Astrocyte of the spinal cord (primary cell): ENCODE results near the gene SEMA4G.

Experiments used
- DNase-seq: peaks from one replicate; pipeline ENCODE4 v3.0.0; 2011; ENCODE audit warnings: low read depth, low spot score
- H3K4me3 ChIP-seq: 2 replicates; pipeline ENCODE4 v1.5.1; 2011; ENCODE audit warnings: low read depth, mild to moderate bottlenecking, low read length, moderate library complexity
- in situ Hi-C: cut with HindIII; loops from 2 replicates; pipeline ENCODE4 v1.10.0; 2017; ENCODE audit warnings: low sequenced_read_pairs
- TF ChIP-seq, protein P1 (sequence below): IDR thresholded peaks from 2 replicates; pipeline ENCODE4 v1.5.1; 2012; ENCODE audit warnings: low read depth, mild to moderate bottlenecking, low read length, inconsistent platforms

Gene SEMA4G

DNA sequence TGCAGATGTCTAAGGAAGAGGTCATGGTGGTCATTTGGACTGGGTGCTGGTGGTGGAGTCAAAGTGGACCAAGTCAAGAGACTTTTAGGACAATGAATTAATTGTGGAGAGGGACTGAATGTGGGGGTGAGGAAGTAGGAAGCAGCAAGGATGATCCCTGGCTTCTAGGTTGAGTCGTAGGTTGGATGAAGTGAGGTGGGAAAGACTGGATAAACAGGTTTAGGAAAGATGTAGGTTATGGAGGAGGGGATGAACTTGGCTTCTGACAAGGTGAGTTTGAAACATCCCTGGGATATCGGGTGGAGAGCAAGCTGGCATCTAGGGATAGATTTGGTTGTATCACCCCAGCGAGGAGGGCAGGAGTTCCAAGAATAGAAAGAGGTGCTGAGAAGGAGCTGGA, 7.6 kb downstream of the SEMA4G start:
- TF ChIP-seq, protein P1, sequence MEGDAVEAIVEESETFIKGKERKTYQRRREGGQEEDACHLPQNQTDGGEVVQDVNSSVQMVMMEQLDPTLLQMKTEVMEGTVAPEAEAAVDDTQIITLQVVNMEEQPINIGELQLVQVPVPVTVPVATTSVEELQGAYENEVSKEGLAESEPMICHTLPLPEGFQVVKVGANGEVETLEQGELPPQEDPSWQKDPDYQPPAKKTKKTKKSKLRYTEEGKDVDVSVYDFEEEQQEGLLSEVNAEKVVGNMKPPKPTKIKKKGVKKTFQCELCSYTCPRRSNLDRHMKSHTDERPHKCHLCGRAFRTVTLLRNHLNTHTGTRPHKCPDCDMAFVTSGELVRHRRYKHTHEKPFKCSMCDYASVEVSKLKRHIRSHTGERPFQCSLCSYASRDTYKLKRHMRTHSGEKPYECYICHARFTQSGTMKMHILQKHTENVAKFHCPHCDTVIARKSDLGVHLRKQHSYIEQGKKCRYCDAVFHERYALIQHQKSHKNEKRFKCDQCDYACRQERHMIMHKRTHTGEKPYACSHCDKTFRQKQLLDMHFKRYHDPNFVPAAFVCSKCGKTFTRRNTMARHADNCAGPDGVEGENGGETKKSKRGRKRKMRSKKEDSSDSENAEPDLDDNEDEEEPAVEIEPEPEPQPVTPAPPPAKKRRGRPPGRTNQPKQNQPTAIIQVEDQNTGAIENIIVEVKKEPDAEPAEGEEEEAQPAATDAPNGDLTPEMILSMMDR, result no peak
- no peak for DNase-seq
- in situ Hi-C loops, result no loop called here
- no peak overlapping the region for H3K4me3 ChIP-seq

- in situ Hi-C loops, result no loop called here
These were observed 8.1 kb downstream of the SEMA4G start for GRCh38 chr10:100977436-100977835.

DNA sequence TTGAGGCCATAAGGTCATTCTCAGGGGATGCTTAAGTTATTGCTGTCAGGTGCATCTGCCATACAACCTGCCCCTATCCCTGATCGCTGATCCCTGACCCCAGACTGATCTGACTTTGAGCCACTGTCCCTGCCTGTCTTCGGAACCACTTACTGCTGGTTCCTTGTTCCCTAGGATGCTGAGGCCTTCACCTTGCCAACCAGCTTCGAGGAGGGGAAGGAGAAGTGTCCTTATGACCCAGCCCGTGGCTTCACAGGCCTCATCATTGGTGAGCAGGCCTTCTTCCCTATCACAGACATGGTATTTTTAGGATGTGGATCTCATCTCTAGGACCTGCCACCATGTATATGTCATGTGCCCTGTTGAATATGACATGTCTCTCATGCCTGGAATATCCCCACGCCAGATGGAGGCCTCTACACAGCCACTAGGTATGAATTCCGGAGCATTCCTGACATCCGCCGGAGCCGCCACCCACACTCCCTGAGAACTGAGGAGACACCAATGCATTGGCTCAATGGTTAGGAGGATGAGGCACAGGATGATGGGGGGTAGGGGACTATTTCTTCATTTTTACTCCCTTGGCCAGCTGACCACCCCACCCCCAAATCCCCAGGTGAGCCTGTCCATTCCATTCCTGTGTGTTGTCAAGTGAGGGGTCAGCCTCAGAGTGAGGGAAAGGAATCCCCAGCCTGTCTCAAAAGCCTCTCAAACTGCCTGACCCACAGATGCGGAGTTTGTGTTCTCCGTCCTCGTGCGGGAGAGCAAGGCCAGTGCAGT, 9.0 kb downstream of the SEMA4G start:
- no peak overlapping the region for H3K4me3 ChIP-seq
- no peak for DNase-seq
- TF ChIP-seq, protein P1, result no peak
- in situ Hi-C loops, result no loop called here

More at GRCh38 chr10:100977436-100977835, 8.1 kb downstream of the SEMA4G start:
- TF ChIP-seq, protein P1, result no peak
- no peak for DNase-seq
- no peak overlapping the region for H3K4me3 ChIP-seq

DNA sequence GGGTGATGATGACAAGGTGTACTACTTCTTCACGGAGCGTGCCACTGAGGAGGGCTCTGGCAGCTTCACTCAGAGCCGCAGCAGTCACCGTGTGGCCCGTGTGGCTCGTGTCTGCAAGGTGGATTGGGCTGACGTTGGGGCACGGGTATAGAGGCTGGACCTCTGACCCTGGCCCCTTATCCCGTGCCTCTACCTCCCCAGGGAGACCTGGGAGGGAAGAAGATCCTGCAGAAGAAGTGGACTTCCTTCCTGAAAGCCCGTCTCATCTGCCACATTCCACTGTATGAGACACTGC, 9.5 kb downstream of the SEMA4G start:
- TF ChIP-seq, protein P1, result no peak
- no peak for DNase-seq
- in situ Hi-C loops, result no loop called here
- H3K4me3 ChIP-seq, result no peak overlapping the region

- TF ChIP-seq, protein P1, result no peak
- no peak overlapping the region for H3K4me3 ChIP-seq
- DNase-seq, result no peak
- in situ Hi-C loops, result no loop called here
These were observed 10.5 kb downstream of the SEMA4G start for GRCh38 chr10:100979791-100980272.

- no peak overlapping the region for H3K4me3 ChIP-seq
- in situ Hi-C loops, result no loop called here
- DNase-seq, result no peak
- TF ChIP-seq, protein P1, result no peak
These were observed 11.0 kb downstream of the SEMA4G start for GRCh38 chr10:100980311-100980710.
